HG02759 (cell line): ENCODE measurements around the gene NAPSA.
"Not testable (repeated sequence)": the region's sequence is repeated elsewhere in the genome, so short reads cannot be mapped to it uniquely, and the experiment has no call there.

Experiments used
- ATAC-seq: cut with Tn5 transposase; IDR thresholded peaks from one replicate; pipeline ENCODE4 v1.9.1; 2021; ENCODE audit warnings: mild to moderate bottlenecking, moderate library complexity; ENCODE audit not compliant: unreplicated experiment

The NAPSA gene

DNA sequence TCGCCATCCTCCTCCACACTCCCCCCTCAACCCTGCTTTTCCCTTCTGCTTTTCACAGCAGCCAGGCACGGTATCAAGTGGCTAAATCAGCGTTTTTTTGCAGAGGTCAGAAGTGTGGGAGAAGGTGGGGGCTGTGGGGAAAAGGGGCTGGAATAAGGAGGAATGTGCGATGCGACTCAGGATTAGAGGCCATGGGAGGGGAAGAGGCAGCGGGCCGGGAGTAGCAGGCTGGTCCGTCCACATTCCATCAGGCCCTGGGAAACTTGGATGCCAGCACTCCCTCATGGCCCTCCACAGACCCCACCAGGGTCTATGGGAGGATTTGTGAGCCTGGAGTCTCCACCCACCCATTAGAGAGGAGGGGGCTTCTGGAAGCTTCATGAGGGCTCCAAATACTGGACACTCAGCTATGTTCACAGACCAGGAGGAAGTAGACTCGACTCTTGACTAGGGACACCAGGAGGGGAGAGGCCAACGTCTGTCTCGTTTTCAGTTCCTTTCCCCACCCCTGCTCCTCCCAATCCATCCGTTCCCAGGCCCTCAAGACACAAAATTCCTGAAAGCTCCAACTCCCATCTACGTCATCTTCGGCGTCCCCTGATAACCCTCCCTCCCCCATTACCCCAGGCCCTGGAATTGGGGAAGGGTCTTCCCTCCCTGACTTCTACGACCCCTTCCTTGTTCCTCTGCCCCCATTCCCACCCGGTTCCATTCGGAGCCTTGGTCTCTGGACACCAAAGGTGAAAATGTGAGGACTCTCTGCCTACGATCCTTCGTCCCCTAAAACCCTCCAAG lies 33.0 kb downstream of the NAPSA start:
- no peak for ATAC-seq

DNA sequence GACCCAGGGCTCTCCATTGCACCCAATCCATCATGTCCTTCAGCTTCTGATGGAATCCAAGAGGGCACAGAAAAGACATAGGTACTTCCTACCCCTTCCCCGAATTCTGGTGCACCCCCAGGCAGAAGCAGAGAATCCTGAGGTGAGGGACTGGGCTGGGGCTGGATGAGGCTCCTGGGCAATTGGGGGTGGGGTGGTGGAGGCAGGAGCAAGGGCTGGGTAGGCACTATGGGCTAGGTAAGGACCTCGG lies 33.5 kb downstream of the NAPSA start:
- ATAC-seq = no peak

DNA sequence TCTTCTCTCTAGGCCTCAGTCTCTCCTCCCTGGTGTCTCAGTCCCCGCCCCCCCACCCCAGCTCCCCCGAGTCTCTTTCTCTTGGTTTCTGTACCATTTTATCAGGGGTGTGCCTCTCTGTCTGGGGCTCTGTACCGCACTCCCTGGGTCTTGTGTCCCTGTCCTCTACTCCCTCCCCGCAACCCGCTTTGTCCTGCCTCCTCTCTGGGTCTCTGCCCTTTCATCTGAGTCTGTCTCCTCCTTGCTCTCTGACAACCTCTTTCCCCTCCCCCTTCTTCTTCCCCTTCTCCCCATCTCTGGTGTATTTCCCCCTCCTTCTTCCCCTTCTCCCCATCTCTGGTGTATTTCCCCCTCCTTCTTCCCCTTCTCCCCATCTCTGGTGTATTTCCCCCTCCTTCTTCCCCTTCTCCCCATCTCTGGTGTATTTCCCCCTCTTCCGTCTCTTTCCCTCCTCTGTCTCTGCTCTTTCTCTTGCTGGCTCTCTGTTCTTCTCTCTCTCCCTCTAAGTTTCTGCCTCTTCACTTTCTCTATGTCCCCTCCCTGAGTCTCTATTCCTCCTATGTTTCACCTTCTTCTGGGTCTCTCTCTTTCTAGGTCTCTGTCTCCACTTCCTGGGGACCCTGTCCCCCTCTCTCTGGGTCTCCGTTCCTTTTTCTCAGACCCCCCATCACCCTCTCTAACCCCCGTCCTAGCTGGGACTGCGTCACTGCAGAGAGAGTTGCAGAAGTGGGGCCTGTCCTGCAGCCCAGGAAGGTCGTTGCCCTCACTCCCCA lies 34.0 kb downstream of the NAPSA start:
- no peak for ATAC-seq

DNA sequence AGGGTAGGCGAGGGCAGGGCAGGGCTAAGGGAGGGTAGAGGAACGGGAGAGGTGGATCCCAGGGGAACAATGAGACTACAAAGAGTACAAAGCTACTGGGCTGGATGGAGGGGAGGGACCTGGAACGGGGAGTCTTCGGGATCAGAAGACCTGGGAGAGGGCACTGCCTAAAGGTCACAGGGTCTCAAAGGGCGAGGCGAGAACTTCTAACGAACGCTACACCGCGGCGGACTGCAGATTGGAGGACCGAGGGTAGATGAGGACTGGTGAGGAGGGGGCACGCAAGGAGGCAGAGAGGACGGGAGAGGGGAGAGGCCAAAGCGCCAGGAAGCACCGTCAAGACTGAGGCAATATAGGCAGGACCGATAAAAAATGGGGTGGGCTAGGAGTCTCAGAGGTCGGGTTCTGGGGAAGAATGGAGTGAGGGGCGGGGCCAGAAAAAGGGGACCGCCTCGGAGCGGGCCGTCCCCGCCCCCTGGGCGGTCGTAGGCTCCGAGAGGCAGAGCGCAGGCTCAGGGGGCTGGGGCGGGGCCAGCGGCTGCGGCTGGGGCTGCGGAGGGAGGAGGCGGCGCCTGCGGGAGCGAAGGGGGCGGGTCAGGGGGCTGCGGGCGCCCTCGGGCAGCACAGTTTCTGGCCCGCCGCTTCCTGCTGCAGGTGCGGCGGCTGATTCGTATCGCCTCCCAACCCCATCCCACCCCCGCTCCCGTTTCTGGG lies 34.9 kb downstream of the NAPSA start:
- no peak for ATAC-seq

DNA sequence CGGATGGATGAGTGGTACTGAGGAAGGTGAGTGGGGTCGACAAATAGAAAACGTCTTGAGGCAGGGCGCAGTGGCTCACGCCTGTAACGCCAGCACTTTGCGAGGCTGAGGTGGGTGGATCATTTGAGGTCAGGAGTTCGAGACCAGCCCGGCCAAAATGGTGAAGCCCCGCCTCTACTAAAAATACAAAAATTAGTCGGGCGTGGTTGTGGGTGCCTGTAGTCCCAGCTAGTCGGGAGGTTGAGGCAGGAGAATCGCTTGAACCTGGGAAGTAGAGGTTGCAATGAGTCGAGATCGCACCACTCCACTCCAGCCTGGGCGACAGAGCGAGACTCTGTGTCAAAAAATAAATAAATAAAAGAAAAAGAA lies 35.5 kb downstream of the NAPSA start:
- not testable (repeated sequence) for ATAC-seq

DNA sequence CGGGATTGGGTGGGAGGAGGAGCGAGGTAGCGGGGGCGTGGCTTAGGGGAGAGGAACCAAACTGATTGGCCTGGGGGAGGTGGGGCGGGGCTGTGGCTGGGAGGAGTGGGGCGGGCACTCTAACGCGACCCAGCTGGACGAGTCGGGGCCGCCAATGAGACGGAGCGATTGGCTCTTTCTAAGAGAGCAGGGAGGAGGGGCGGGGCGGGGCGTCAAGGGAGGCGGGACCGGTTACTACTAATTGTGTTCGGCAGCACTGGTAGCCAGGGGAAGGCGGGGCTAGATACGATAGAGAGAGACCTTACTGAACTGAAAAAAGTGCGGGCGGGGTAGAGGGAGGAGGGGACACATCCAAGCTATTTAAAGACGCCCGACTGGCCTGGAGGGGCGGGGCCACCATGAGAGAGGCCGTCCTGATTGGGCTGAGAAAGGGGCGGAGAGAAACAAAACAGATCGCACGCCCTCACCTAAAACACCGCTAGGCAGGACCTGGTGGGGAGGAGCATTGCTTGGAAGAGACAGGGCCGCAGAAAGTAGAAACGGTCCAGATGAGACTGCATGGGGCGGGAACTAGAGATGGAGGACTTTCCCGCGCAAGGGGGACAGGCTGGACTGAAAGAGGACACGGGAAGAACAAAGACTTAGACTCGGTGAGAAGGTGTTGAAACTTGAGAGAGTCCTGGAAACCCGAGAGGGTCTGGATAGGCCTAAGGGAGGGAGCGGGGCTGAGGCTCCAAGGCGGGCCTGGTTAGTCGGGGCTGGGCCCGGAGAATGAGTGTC lies 36.1 kb downstream of the NAPSA start, which contains the start of gene KCNC3:
Gene KCNC3, minus strand, starts transcription at position 232 of the 780 bp plus-strand sequence. CDS start 295 bp downstream, outside the sequence.
- ATAC-seq = peak; percentile 54

DNA sequence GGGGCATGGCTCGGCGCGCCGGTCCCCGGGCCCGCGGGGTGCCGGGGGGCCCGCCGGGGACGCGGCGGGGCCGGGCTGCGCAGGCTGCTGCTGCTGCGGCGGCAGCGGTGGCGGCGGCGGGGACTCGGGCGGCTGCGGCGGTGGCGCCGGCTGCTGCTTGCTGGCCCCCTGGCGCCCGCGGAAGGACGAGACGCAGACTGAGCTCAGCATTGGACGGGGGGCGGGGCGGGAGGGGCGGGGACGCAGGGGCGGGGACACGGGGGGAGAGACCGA lies 36.6 kb downstream of the NAPSA start:
- peak; percentile 12 for ATAC-seq

DNA sequence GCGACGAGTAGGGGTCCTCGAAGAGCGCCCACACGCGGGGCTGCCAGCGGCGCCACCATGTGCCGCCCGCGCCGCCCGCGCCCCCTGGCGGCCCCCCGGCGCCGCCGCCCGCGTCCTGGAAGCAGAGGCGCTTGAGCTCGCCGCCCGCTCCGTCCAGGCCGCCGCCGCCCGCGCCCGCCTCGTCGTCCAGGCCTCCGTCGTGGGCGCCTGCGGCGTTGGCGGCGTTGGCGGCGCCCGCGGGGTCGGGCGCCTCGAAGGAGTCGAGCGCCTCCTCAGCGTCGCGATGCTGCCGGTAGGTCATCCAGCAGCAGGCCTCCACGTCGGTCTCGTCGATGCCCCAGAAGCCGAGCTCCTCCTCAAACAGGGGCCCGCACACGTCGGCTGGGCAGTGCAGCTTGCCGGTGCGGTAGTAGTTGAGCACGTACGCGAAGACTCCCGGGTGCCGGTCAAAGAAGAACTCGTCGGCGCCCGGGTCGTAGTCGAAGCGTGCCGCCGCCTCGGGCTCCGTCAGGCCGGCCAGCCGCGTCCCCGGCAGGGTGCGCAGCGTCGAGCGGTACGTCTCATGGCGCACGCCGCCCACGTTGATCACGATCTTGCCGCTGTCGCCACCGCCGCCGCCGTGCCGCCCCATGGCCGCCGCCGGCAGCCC lies 37.1 kb downstream of the NAPSA start:
- no peak for ATAC-seq

DNA sequence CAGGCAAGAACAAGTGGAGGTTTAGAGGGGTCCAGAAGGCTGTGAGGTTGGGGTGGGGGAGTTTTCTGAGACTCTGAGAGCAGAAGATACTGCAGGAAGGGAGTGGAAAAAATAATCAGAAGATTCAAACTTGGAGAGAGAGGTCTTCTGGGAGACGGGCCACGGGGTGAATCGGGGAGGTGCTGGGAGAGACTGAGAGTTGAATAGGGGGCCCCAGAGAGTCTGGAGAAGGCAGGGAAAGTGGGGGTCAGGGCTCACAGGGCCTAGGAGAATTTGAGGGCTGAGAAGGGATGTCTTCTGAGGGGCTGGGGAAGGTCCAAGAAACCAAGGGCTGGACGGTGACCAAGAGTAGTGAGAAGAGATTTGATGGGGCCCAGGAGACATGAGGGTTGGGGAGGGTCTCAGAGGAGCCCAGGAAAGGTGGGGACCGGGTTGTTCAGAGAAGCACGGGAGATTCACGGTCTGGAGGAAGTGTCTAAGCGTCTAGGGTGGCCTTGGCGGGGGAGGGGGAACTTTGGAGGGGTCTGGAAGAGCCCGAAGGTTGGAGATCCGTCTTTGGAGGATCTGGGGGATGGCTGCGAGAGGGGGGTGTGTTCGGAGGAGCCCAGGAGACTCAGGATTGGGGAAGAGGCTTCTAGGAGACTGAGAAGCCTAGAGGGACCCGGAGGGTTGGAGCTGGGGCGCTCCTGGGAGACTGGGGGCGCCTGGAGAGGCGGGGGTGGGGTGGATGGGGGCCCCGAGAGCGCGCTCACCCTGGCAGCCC lies 37.8 kb downstream of the NAPSA start:
- no peak for ATAC-seq

DNA sequence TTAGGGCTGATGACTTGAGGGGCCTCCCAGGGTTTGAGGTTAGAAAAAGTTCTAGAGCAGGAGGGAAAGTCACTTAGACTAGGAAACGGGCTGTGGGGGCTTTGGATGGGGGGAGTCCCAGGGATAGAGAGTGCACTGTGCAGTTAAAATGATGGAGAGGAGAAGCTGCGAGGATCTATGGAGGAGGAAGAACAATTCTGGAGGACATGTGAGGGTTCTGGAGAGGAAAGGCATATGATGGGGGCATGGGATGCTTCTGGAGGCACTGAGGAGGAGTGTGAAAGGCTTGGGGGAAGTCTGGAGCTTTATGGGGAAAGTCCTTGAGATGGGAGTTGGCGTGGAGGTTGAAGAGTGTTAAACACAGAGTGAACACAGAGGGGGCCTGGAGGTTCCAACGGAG lies 38.4 kb downstream of the NAPSA start:
- no peak for ATAC-seq

DNA sequence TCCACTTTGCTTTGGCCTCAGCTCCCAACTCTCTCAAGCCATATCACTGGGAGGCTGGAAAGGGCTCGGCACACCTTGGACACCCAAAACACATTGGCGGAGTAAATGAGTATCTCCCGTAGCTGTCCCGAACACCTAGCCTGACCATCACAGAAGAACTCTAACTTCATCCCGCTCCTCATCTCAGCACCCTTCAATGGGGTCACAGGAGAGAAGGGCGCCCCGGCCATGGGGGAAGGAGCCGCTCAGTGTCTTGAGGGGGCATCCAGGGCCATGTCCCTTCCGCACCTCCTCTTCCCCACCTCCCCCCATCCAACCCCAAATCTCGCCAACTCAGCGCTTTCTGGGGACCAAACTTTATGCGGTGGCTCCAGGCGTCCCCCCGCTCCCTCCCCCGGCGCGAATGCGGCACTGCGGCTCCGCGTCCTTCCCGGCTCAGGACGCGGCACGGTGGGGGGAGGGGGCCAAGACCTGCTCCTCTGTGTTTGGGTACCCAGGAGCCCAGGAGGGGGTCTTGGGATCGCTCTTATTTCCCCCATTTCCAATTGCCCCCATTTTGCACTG lies 39.3 kb downstream of the NAPSA start:
- ATAC-seq = no peak

DNA sequence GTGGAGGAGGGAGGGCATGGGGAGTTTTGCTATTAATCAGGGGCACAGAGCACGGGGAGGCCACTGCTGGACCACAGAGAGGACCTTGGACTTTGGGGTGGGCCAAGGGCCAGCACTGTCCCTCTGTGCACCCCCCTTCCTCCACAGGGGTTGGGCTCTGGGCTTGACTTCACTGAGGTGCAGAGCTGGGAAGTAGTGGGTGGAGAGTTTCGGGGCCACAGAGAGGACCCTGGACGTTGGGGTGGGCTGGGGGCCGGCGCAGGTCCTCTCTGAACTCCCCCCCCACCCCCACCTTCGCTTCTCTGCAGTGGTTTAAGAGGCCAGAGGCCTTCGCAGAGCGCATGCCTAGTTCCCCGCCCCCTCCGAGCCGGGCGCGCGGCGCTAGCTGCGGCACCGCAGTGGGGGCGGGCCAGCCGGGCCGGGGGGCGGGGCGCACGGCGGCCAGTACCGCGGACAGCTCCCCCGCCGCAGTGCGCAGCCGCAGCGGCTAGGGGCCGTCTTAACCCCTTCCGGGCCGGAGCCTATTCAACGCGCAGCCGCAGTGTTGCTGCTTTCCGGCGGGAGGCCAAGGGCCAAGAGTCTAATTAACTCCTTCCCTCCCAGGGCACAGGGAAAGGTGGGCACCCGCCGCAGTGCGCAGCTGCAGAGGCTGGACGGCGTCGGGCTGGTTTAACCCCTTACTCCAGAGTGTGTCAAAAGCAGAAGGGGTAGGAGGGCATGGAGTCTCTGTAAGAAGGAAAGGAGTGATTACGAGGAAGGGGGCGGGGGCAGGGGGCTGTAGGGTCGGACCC lies 39.9 kb downstream of the NAPSA start:
- ATAC-seq = no peak

DNA sequence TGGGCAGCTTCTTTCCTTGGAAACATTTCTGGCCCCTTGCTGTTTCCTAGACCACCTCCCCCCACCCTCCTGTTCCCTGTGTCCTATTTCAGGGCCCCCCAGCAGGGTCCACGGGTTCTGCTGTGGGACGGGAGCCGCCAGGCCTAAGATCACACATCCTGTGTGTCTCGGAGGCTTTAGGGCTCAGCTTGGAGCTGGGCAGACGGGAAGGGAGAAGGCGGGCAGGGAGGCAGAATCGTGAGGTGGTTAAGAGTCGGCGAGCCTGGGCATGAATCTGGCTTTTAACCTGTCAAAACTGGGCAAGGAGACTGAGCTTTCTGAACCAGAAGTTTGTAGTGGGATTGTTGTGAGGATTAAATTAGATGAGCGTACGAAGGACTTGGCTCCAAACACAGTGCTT lies 41.1 kb downstream of the NAPSA start:
- ATAC-seq = no peak

DNA sequence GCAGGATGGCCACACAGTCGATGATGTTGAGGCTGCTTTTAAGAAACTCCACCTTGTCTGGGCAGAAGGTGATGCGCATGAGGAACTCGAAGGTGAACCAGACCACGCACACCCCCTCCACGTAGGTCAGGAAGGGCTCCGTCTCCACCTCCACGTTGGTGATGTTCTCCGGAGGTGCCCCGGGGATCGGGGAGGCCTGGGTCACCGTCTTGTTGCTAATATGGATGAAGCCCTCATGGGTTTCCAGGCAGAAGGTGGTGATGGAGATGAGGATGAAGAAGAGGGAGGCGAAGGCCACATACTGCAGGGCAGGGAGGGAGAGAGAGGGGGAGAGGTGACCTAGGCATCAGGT lies 41.7 kb downstream of the NAPSA start:
- ATAC-seq = no peak

DNA sequence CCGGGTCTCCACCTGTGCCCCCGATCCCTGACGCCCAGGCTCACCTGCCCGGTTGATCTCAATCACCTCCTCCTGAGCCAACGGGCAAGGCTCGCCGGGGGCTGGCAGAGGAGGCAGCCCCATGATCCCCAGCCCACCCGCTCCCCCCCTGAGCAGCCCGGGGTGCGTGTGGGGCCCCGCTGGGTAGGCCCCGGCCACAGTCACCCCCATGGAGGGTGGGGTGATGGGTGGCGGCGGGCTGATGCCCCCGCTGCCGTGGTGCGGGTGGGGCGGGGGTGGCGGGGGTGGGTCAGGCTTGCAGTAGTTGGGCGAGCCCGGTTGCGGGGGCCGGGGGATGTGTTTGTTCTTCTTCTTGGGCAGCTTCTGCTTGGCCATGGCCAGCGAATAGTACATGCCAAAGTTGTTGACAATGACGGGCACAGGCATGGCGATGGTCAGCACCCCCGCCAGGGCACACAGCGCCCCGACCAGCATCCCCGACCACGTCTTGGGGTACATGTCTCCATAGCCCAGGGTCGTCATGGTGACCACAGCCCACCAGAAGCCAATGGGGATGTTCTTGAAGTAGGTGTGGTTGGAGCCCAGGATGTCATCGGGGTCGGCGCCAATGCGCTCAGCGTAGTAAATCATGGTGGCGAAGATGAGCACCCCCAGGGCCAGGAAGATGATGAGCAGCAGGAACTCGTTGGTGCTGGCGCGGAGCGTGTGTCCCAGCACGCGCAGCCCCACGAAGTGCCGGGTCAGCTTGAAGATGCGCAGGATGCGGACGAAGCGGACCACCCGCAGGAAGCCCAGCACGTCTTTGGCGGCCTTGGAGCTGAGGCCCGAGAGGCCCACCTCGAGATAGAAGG lies 42.3 kb downstream of the NAPSA start:
- ATAC-seq = no peak

DNA sequence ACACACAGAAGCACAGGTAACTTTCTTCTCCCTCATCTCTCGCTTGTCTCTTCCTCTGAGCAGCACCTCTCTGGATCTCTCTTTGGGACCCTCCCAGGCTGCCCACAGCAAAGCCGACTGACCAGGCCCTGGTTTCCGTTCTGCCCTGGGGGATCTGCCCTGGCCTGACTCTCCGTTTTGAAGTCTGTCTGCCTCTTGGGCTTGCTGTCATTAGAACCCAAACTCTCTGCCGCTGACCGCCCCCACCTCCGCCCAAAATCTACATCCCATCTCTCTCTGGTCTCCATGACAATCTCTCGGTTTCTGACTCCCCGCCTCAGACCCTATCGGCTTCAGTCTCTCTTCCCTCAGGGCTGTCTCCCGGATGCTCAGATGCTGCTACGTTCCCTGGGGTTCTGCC lies 43.2 kb downstream of the NAPSA start:
- ATAC-seq = no peak

DNA sequence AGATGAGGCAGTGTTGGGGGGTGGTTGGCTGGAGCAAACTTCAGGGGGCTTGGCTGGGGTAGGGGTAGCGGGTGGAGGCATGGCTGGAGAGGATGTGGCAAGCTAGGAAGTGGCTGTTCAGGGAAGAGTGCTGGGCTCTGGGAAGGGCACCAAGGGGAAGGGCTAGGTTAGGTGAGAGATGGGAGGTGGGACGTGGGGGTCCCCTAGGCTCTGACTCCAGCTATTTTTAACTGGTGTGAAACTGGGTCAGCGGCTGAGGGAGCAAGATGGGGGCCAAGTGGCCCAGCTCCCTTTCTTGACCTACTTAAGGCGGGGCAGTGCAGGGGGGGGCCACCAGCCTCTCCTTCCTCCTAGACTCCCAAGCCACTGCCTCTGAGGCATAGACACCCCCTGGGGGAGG lies 43.6 kb downstream of the NAPSA start:
- no peak for ATAC-seq

DNA sequence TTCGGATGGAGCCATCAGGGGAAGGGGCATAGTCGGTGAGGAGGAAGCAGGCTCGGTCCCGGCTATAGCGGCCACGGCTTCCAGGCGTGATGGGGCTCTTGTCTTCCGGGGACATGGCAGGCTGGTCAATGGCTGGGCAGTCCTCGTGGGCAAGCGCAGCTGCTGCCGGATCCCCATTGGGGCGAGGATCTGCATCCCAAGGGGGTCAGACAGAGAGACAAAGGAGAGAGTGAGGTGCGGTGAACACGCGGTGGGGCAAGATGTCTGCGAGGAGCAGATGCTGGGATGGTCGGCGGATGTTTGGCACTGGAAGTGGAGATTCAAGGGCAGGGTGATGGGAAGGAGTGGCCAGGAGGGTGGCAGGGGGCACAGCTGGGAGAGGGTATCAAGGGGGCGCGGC lies 44.8 kb downstream of the NAPSA start:
- no peak for ATAC-seq
